AG04449 (cell line): Measurements from ENCODE around the gene SIPA1L3.

Experiments used
- CTCF ChIA-PET: fragments of 350-600 bp; formaldehyde crosslinking; extraction: SDS; loops from one replicate; lab custom pipeline; 2021; ENCODE audit warnings: antibody characterized with exemption; lab: Yijun Ruan, JAX
- POLR2A ChIA-PET: fragments of 400-600, 350-600 bp; formaldehyde crosslinking; extraction: SDS; loops from one replicate; lab custom pipeline; 2020; ENCODE audit warnings: antibody characterized with exemption, inconsistent platforms; lab: Yijun Ruan, JAX
- DNase-seq: peaks from one replicate; pipeline ENCODE4 v3.0.0-alpha.2; 2010; ENCODE audit warnings: low read depth, low spot score
- H3K4me3 ChIP-seq: 2 replicates; pipeline ENCODE4 v1.5.1; 2011; ENCODE audit warnings: low read depth, mild to moderate bottlenecking, control low read depth, low read length
- TF ChIP-seq, protein P1 (sequence below): IDR thresholded peaks from one replicate; pipeline ENCODE4 v1.5.1; 2011; ENCODE audit warnings: mild to moderate bottlenecking, moderate library complexity, low read length, control low read depth, inconsistent platforms; ENCODE audit not compliant: insufficient read depth; ENCODE audit errors: missing control alignments

The SIPA1L3 gene

DNA sequence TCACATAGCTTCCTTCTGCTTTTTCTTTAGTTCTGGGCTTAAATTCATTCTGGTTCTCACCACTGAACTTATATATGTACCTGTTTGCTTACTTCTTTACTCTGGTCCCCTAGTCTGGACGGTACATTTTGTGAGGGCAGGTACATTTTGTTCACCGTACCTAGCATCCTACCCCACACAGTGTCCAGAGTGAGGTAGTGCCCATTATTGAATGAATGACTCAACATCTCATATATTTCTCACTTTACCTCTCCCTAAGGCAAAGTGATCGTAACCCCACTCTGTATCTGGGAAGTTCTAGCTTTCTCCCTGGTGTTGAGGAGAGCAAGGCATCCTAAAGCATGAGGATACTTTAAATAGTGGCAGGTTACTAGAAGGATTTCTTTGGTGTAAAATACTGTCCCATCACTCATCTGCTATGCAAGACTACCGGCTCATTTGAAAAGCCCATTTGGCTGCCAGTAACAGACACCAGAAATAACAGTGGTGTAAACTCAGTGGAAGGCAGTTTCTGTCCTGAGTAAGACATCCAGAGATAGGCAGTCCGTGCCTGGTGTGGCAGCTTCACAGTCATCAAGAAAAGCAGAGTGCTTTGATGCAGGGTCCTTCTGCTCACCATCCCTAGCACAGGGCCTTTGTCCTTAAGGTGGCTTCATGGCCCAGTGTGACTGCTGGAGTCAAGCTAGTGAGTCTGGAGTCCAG, 111.8 kb downstream of the SIPA1L3 start:
- no peak overlapping the region for H3K4me3 ChIP-seq
- ChIA-PET CTCF (interaction anchor here (1.8 to 3.6 kb wide), 3 partner anchors 13 to 116 kb away, joined by 6 to 16 read pairs (median 10); no protein-coding TSS in a partner anchor), POLR2A (interaction anchor here (0.8 to 3.6 kb wide), 3 partner anchors 15 to 19 kb away, joined by 3 to 15 read pairs (median 4); no protein-coding TSS in a partner anchor)
- TF ChIP-seq, protein P1, sequence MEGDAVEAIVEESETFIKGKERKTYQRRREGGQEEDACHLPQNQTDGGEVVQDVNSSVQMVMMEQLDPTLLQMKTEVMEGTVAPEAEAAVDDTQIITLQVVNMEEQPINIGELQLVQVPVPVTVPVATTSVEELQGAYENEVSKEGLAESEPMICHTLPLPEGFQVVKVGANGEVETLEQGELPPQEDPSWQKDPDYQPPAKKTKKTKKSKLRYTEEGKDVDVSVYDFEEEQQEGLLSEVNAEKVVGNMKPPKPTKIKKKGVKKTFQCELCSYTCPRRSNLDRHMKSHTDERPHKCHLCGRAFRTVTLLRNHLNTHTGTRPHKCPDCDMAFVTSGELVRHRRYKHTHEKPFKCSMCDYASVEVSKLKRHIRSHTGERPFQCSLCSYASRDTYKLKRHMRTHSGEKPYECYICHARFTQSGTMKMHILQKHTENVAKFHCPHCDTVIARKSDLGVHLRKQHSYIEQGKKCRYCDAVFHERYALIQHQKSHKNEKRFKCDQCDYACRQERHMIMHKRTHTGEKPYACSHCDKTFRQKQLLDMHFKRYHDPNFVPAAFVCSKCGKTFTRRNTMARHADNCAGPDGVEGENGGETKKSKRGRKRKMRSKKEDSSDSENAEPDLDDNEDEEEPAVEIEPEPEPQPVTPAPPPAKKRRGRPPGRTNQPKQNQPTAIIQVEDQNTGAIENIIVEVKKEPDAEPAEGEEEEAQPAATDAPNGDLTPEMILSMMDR = no peak
- DNase-seq = no peak

- ChIA-PET CTCF (interaction anchor here (1.0 to 3.6 kb wide), 4 partner anchors 12 to 117 kb away, joined by 3 to 16 read pairs (median 8); no protein-coding TSS in a partner anchor), POLR2A (interaction anchor here (0.8 to 3.6 kb wide), 3 partner anchors 15 to 20 kb away, joined by 3 to 15 read pairs (median 4); no protein-coding TSS in a partner anchor)
- no peak for DNase-seq
- no peak overlapping the region for H3K4me3 ChIP-seq
- TF ChIP-seq, protein P1 = no peak
These were observed 112.4 kb downstream of the SIPA1L3 start for GRCh38 chr19:38019396-38019724.

- DNase-seq = no peak
- TF ChIP-seq, protein P1 = no peak
- ChIA-PET POLR2A (interaction anchor here (3.6 kb wide), 1 partner anchor 16 kb away, joined by 15 read pairs; no protein-coding TSS in a partner anchor), CTCF (interaction anchor here (0.8 to 3.6 kb wide), 5 partner anchors 12 to 118 kb away, joined by 3 to 16 read pairs (median 4); no protein-coding TSS in a partner anchor)
- no peak overlapping the region for H3K4me3 ChIP-seq
These were observed 113.3 kb downstream of the SIPA1L3 start for GRCh38 chr19:38020311-38020710.

DNA sequence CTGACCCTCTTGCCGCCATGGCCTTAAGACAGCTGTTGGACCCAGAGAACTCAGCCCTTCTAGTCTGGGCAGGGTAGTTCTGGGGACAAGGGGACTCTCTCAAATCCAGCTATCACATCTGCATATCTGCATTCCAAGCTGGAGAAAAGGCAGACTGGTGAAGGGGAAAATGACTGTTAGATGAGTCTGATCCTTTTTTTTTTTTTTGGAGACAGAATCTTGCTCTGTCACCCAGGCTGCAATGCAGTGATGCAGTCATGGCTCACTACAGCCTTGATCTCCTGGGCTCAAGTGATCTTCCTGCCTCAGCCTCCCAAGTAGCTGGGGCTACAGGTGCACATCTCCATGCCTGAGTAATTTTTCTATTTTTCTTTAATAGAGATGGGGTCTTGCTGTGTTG, 114.3 kb downstream of the SIPA1L3 start:
- TF ChIP-seq, protein P1 = no peak
- H3K4me3 ChIP-seq = no peak overlapping the region
- POLR2A ChIA-PET = interaction anchor here (3.6 kb wide), 1 partner anchor 17 kb away, joined by 15 read pairs; no protein-coding TSS in a partner anchor
- DNase-seq = no peak
- CTCF ChIA-PET = interaction anchor here (0.8 to 3.6 kb wide), 3 partner anchors 11 to 119 kb away, joined by 3 to 16 read pairs (median 4); no protein-coding TSS in a partner anchor

- TF ChIP-seq, protein P1 = no peak
- H3K4me3 ChIP-seq = no peak overlapping the region
- CTCF ChIA-PET = interaction anchor here (1.1 to 2.9 kb wide), 6 partner anchors 8 to 124 kb away, joined by 3 to 14 read pairs (median 4); no protein-coding TSS in a partner anchor
- POLR2A ChIA-PET = no interaction called here
- DNase-seq = no peak
These were observed 116.0 kb downstream of the SIPA1L3 start for GRCh38 chr19:38022791-38023670.
